ENCODE measurements around the gene GPX1.
"Not testable (repeated sequence)": the region's sequence is repeated elsewhere in the genome, so short reads cannot be mapped to it uniquely, and the experiment has no call there.

GRCh38 chr3:49348361-49348760 lies 9.8 kb downstream of the GPX1 start:
- TF ChIP-seq RFX5 (IDR thresholded peaks at IDR 0.05; ENCODE audit: low read depth, low read length); MYB (IDR thresholded peaks at IDR 0.05; ENCODE audit: borderline replicate concordance, low read depth, low read length); EP300 (IDR thresholded peaks at IDR 0.05; ENCODE audit: borderline replicate concordance in 1 of 2, control insufficient read depth in 1 of 2, low read depth in 2 of 2, low read length in 2 of 2); TCF7 (IDR thresholded peaks at IDR 0.05; ENCODE audit: borderline replicate concordance); POLR2AphosphoS5 (IDR thresholded peaks at IDR 0.05; ENCODE audit: low read length); CTCF (IDR thresholded peaks at IDR 0.05 in 2 of 3, conservative IDR thresholded peaks at IDR 0.05 in 1 of 3; ENCODE audit: control insufficient read depth in 2 of 3, extremely low read depth in 1 of 3, insufficient read depth in 1 of 3, low read depth in 3 of 3, low read length in 3 of 3); TCF12 (IDR thresholded peaks at IDR 0.05; ENCODE audit: low read depth, low read length); CHD4 (IDR thresholded peaks at IDR 0.05); YBX1 (IDR thresholded peaks at IDR 0.05); PKNOX1 (IDR thresholded peaks at IDR 0.05): not testable (repeated sequence)

All from GM12878 (cell line).